ENCODE measurements around the gene PPP1CA. TPM values are rescaled to one million over a fixed set of nuclear protein-coding genes. Genes with fewer than 3 reads are reported as not detected.

The PPP1CA gene
- total and polyA plus RNA-seq, 7 donors: 72.6 to 191 (median 108) TPM

DNA sequence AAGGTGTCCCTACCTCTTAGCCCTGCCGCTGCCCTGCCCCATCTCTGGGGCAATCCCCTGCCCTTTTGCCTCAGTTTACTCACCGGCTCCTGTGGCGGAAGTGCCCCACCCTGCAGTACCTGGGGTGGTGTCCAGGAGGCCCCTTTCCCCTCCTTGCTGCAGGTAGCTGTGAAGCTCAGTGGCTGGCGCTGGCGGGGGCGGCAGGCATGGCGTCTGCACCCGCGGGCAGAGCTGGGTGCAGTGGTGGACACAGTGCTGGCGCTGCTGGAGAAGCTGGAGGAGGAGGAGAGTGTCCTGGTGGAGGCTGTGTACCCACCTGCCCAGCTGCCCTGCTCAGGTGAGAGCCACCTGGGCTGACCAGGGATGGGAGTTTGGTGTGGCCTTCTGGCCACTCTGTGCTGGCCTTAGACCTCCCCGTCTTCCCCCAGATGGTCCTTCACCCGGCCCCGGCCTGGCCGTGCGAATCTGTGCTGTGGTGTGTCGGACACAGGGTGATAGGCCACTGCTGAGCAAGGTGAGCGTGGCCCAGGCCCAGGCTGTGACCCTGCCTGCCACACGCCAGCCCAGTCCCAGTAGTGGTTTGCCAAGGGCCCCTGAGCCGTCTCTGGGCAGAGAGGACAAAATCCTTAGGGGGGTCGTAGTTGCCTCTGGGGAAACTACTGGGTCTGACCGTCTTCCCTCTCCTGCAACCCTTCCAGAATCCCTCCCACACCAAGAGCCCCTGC, 17.8 kb upstream of the PPP1CA start:
- H3K4me1 ChIP-seq: peaks cover 47% of the 10 kb centered on the region
- 42 to 56% (median 49%) methylated on average over 21 of the region's 21 CpGs for WGBS, 3 donors
- DNase-seq (no peak), ATAC-seq (no peak)
- intact Hi-C loops (cut with DNase I): loop anchor here in 1 of 2 donors (2.0 kb wide), 1 partner anchor 17 kb away; no protein-coding TSS in a partner anchor
- H3K27me3 ChIP-seq (ENCODE audit: insufficient read depth in 3 of 3, low read length in 2 of 3): no peaks in the 10 kb centered on the region
- H3K27ac ChIP-seq: peak overlapping the region; percentile 95
- no peaks in the 10 kb centered on the region for H3K9me3 ChIP-seq
- H3K4me3 ChIP-seq: peak overlapping the region; percentile 68
- TF ChIP-seq, protein P1, sequence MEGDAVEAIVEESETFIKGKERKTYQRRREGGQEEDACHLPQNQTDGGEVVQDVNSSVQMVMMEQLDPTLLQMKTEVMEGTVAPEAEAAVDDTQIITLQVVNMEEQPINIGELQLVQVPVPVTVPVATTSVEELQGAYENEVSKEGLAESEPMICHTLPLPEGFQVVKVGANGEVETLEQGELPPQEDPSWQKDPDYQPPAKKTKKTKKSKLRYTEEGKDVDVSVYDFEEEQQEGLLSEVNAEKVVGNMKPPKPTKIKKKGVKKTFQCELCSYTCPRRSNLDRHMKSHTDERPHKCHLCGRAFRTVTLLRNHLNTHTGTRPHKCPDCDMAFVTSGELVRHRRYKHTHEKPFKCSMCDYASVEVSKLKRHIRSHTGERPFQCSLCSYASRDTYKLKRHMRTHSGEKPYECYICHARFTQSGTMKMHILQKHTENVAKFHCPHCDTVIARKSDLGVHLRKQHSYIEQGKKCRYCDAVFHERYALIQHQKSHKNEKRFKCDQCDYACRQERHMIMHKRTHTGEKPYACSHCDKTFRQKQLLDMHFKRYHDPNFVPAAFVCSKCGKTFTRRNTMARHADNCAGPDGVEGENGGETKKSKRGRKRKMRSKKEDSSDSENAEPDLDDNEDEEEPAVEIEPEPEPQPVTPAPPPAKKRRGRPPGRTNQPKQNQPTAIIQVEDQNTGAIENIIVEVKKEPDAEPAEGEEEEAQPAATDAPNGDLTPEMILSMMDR (IDR thresholded peaks at IDR 0.05): no peak
- H3K36me3 ChIP-seq (ENCODE audit: insufficient read depth in 1 of 2, low read depth in 1 of 2): no peaks in the 10 kb centered on the region

DNA sequence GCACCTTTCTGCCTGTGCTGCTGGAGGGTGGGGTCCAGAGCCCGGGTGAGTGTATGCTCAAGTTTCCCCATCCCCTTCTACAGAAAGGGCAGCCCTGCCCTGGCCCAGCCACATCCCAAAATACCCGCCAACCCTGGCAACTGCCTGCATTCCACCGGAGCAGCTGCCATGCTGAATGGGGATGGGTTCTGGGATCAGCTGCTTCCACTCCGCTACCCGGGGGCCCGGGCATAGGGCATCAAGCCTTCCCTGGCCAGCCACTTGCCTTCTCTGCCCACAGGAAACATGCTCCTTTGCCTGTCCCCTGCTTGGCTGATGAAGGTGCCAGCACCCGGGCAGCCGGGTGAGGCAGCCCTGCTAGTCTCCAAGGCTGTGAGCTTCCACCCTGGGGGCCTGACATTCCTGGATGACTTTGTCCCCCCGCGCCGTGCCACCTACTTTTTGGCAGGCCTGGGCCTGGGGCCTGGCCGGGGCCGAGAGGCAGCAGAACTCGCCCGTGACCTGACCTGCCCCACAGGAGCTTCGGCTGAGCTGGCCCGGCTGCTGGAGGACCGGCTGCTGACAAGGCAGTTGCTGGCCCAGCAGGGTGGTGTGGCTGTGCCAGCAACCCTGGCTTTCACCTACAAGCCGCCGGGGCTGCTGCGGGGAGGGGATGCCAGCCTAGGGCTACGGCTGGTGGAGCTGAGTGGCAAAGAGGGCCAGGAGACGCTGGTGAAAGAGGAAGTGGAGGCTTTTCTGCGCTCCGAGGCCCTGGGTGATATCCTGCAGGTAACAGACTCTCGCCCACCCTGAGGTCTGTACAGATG, 17.0 kb upstream of the PPP1CA start:
- ATAC-seq (peak; percentile 50 to 71 (median 70)), DNase-seq (peak; percentile 60 to 82)
- no peaks in the 10 kb centered on the region for H3K27me3 ChIP-seq (ENCODE audit: insufficient read depth in 3 of 3, low read length in 2 of 3)
- H3K4me1 ChIP-seq: peaks cover 47% of the 10 kb centered on the region
- H3K4me3 ChIP-seq: peak overlapping the region; percentile 68
- no peaks in the 10 kb centered on the region for H3K9me3 ChIP-seq
- H3K27ac ChIP-seq: peak overlapping the region; percentile 95
- intact Hi-C loops (cut with DNase I): loop anchor here in 1 of 2 donors (2.0 kb wide), 1 partner anchor 16 kb away; no protein-coding TSS in a partner anchor
- H3K36me3 ChIP-seq (ENCODE audit: insufficient read depth in 1 of 2, low read depth in 1 of 2): no peaks in the 10 kb centered on the region
- TF ChIP-seq, protein P1 (IDR thresholded peaks at IDR 0.05): no peak
- WGBS, 3 donors: 21 to 40% (median 31%) methylated on average over 25 to 26 of the region's 26 CpGs

DNA sequence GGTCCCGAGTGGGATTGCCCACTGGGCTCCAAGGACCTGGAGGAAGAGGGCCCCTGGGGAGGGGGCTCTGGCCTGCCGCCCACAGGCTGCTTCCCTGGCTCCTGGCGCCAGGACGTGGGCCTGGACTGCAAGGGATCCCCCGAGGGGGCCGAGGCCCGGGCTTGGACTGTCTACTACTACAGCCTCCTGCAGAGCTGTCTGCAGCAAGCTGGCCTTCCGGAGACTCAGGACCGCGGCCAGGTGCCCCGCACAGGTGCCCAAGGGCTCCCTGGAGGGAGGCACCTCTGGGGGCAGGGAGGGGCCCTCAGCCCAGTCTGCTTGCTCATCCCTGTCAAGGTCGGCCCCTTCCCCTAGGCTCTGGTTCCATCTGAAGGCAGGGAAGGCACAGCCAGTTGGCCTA, 15.8 kb upstream of the PPP1CA start:
- WGBS, 3 donors: 26 to 62% (median 28%) methylated on average over 10 to 12 of the region's 12 CpGs
- no peaks in the 10 kb centered on the region for H3K36me3 ChIP-seq (ENCODE audit: insufficient read depth in 1 of 2, low read depth in 1 of 2)
- H3K9me3 ChIP-seq: no peaks in the 10 kb centered on the region
- intact Hi-C loops (cut with DNase I): no loop called here
- peak overlapping the region; percentile 95 for H3K27ac ChIP-seq
- ATAC-seq (no peak), DNase-seq (no peak)
- H3K4me3 ChIP-seq: no peak overlapping the region
- TF ChIP-seq, protein P1 (IDR thresholded peaks at IDR 0.05): no peak
- H3K4me1 ChIP-seq: peaks cover 47% of the 10 kb centered on the region
- peaks cover 0 to 2% (median 0%) of the 10 kb centered on the region in 3 donors for H3K27me3 ChIP-seq (ENCODE audit: insufficient read depth in 3 of 3, low read length in 2 of 3)

DNA sequence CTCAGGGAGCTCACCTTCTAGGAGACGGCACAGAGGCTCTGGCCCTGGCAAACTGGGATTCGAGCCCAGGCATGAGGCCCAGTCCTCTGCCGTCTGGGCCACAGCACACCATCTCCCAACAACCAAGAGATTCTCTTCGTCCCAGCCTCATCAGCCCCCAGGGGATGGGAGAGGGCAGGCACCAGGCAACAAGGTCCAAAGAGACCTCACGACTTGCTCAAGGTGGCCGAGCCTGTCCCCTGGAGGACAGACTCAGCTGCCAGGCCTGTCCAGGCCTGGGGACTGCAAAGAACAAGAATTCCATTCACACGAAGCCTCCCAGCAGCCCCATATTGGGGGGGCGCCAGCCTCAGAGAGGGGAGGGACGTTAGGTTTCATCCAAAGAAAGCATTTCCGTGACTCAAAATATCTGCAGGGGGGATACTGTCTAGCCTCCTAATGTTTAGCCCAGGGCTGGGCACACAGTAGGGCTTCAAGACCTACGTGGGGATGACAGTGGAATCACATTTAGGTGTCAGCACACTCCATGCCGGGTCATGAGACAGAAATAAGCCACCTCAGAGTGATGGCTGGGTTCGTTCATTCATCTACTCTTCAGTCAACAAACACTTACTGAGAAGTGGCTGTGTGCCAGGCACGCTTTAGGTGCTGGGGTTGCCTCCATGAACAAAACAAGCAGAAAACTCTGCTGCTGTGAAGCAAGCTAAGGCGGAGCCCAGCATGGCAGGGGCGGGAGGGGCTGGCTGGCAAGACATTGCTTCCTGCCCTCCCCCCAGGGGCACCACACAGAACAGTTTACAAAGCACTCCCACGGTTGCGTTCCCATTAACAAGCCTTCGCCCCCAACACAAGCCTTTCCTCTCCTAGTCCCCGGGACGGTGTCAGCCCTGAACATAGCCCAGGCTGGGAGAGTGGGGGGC, 15.0 kb upstream of the PPP1CA start:
- Histone ChIP-seq H3K36me3 (ENCODE audit: insufficient read depth in 1 of 2, low read depth in 1 of 2) (no peaks in the 10 kb centered on the region), H3K27ac (peak overlapping the region; percentile 95), H3K27me3 (ENCODE audit: insufficient read depth in 3 of 3, low read length in 2 of 3) (peaks cover 0 to 2% (median 0%) of the 10 kb centered on the region in 3 donors), H3K9me3 (no peaks in the 10 kb centered on the region), H3K4me1 (peaks cover 47% of the 10 kb centered on the region), H3K4me3 (peak overlapping the region; percentile 66)
- ATAC-seq: no peak
- intact Hi-C loops (cut with DNase I): no loop called here
- TF ChIP-seq, protein P1 (IDR thresholded peaks at IDR 0.05): no peak
- no peak for DNase-seq
- 26 to 38% (median 35%) methylated on average over 21 of the region's 21 CpGs for WGBS, 3 donors
